ENCODE data around the gene HOOK1. TPM values are rescaled to one million over a fixed set of nuclear protein-coding genes. Genes with fewer than 3 reads are reported as not detected.
A peak's percentile ranks its signal among the peaks of the same experiment; 100 is the strongest.

HOOK1 gene
- total RNA-seq, 1 experiment from 2014 or later, result 272 TPM

GRCh38 chr1:59805554-59805953 is 9.2 kb upstream of the HOOK1 start:
- TF ChIP-seq CTCF (conservative IDR thresholded peaks at IDR 0.05; ENCODE audit: low read depth, low read length) (no peak), EZH2 (IDR thresholded peaks at IDR 0.05; ENCODE audit: borderline replicate concordance, low read depth, low read length, poor library complexity, severe bottlenecking) (no peak)
- no TSS peak for BruUV-seq (replicated peaks)
- Histone ChIP-seq H3K27ac (ENCODE audit: low read depth, low read length, poor library complexity, severe bottlenecking) (no peak overlapping the region), H3K36me3 (ENCODE audit: insufficient read depth, low read length, poor library complexity, severe bottlenecking) (no peaks in the 10 kb centered on the region), H3K4me3 (ENCODE audit: low read depth, low read length, poor library complexity, severe bottlenecking) (no peak overlapping the region), H3K9me3 (ENCODE audit: low read depth, low read length, poor library complexity, severe bottlenecking) (no peaks in the 10 kb centered on the region), H3K4me1 (ENCODE audit: insufficient read depth, low read length, poor library complexity, severe bottlenecking) (peaks cover 18% of the 10 kb centered on the region), H3K27me3 (replicated peaks; ENCODE audit: insufficient read depth, low read depth, low read length, poor library complexity) (no peaks in the 10 kb centered on the region)
- POLR2A ChIA-PET (ENCODE audit: low non-redundant PET), result no interaction called here
- CTCF ChIA-PET, result no interaction called here
- DNase-seq (ENCODE audit: low spot score), result no peak
- intact Hi-C loops (cut with micrococcal nuclease; ENCODE audit: unreplicated experiment), result no loop called here

- POLR2A ChIA-PET (ENCODE audit: low non-redundant PET), result no interaction called here
- Histone ChIP-seq H3K4me1 (ENCODE audit: insufficient read depth, low read length, poor library complexity, severe bottlenecking) (peaks cover 18% of the 10 kb centered on the region), H3K4me3 (ENCODE audit: low read depth, low read length, poor library complexity, severe bottlenecking) (peak overlapping the region; percentile 95), H3K36me3 (ENCODE audit: insufficient read depth, low read length, poor library complexity, severe bottlenecking) (peaks cover 19% of the 10 kb centered on the region), H3K27me3 (replicated peaks; ENCODE audit: insufficient read depth, low read depth, low read length, poor library complexity) (no peaks in the 10 kb centered on the region), H3K27ac (ENCODE audit: low read depth, low read length, poor library complexity, severe bottlenecking) (peak overlapping the region; percentile 94), H3K9me3 (ENCODE audit: low read depth, low read length, poor library complexity, severe bottlenecking) (no peaks in the 10 kb centered on the region)
- intact Hi-C loops (cut with micrococcal nuclease; ENCODE audit: unreplicated experiment), result no loop called here
- no TSS peak for BruUV-seq (replicated peaks)
- DNase-seq (ENCODE audit: low spot score), result peak; percentile 98
- CTCF ChIA-PET, result interaction anchor here (0.7 kb wide), 1 partner anchor 23 kb away, joined by 3 read pairs; no protein-coding TSS in a partner anchor
- no peak for TF ChIP-seq EZH2 (IDR thresholded peaks at IDR 0.05; ENCODE audit: borderline replicate concordance, low read depth, low read length, poor library complexity, severe bottlenecking)
- TF ChIP-seq CTCF (conservative IDR thresholded peaks at IDR 0.05; ENCODE audit: low read depth, low read length), result no peak
Measured at GRCh38 chr1:59814180-59814900, 409 bp upstream of the HOOK1 start.

- H3K4me3 ChIP-seq (ENCODE audit: low read depth, low read length, poor library complexity, severe bottlenecking), result peak overlapping the region; percentile 95
- intact Hi-C loops (cut with micrococcal nuclease; ENCODE audit: unreplicated experiment), result no loop called here
- CTCF ChIA-PET, result no interaction called here
Measured at GRCh38 chr1:59815892-59816291, 1.1 kb downstream of the HOOK1 start.

More at GRCh38 chr1:59815892-59816291, 1.1 kb downstream of the HOOK1 start:
- no TSS peak for BruUV-seq (replicated peaks)
- H3K36me3 ChIP-seq (ENCODE audit: insufficient read depth, low read length, poor library complexity, severe bottlenecking), result peaks cover 19% of the 10 kb centered on the region
- peak overlapping the region; percentile 94 for H3K27ac ChIP-seq (ENCODE audit: low read depth, low read length, poor library complexity, severe bottlenecking)
- no peaks in the 10 kb centered on the region for H3K9me3 ChIP-seq (ENCODE audit: low read depth, low read length, poor library complexity, severe bottlenecking)
- H3K27me3 ChIP-seq (replicated peaks; ENCODE audit: insufficient read depth, low read depth, low read length, poor library complexity), result no peaks in the 10 kb centered on the region
- no peak for DNase-seq (ENCODE audit: low spot score)
- TF ChIP-seq EZH2 (IDR thresholded peaks at IDR 0.05; ENCODE audit: borderline replicate concordance, low read depth, low read length, poor library complexity, severe bottlenecking) (no peak), CTCF (conservative IDR thresholded peaks at IDR 0.05; ENCODE audit: low read depth, low read length) (no peak)
- peaks cover 24% of the 10 kb centered on the region for H3K4me1 ChIP-seq (ENCODE audit: insufficient read depth, low read length, poor library complexity, severe bottlenecking)
- POLR2A ChIA-PET (ENCODE audit: low non-redundant PET), result interaction anchor here (0.8 kb wide), 1 partner anchor 36 kb away, joined by 3 read pairs; no protein-coding TSS in a partner anchor

Data from A673 (cell line).